Measurements from ENCODE around the gene ATF3.
"Not testable (repeated sequence)": the region's sequence is repeated elsewhere in the genome, so short reads cannot be mapped to it uniquely, and the experiment has no call there.

ATF3 gene

GRCh38 chr1:212652609-212653008 is 44.0 kb downstream of the ATF3 start:
- no peak for ATAC-seq
- no peak for TF ChIP-seq POU6F1 (CRISPR knock-in tag; IDR thresholded peaks at IDR 0.05; ENCODE audit: borderline replicate concordance, low read depth)
- TF ChIP-seq CSDC2 (CRISPR knock-in tag; IDR thresholded peaks at IDR 0.05), result no peak
- no peak for TF ChIP-seq ZFP3 (CRISPR knock-in tag; IDR thresholded peaks at IDR 0.05)
- TF ChIP-seq CREB5 (CRISPR knock-in tag; IDR thresholded peaks at IDR 0.05; ENCODE audit: low read depth), result no peak
- TF ChIP-seq PATZ1 (CRISPR knock-in tag; IDR thresholded peaks at IDR 0.05; ENCODE audit: borderline replicate concordance), result no peak

GRCh38 chr1:212655668-212656440 is 47.3 kb downstream of the ATF3 start:
- no peak for ATAC-seq
- TF ChIP-seq CSDC2 (CRISPR knock-in tag; IDR thresholded peaks at IDR 0.05) (no peak), GLIS3 (CRISPR knock-in tag; IDR thresholded peaks at IDR 0.05) (no peak), CREB5 (CRISPR knock-in tag; IDR thresholded peaks at IDR 0.05; ENCODE audit: low read depth) (no peak), ZNF8 (CRISPR knock-in tag; IDR thresholded peaks at IDR 0.05) (no peak)

- TF ChIP-seq GLIS3 (CRISPR knock-in tag; IDR thresholded peaks at IDR 0.05) (no peak), ZNF565 (CRISPR knock-in tag; conservative IDR thresholded peaks at IDR 0.05; ENCODE audit: low read depth) (no peak), RARB (CRISPR knock-in tag; IDR thresholded peaks at IDR 0.05) (no peak), CREB5 (CRISPR knock-in tag; IDR thresholded peaks at IDR 0.05; ENCODE audit: low read depth) (no peak), CSRNP3 (CRISPR knock-in tag; IDR thresholded peaks at IDR 0.05) (no peak), ARNTL (CRISPR knock-in tag; IDR thresholded peaks at IDR 0.05; ENCODE audit: borderline replicate concordance, low read depth) (no peak), TCF4 (CRISPR knock-in tag; IDR thresholded peaks at IDR 0.05; ENCODE audit: borderline replicate concordance) (no peak), ZNF8 (CRISPR knock-in tag; IDR thresholded peaks at IDR 0.05) (no peak), ESRRG (CRISPR knock-in tag; IDR thresholded peaks at IDR 0.05) (no peak), ZC3H10 (CRISPR knock-in tag; IDR thresholded peaks at IDR 0.05) (no peak), PATZ1 (CRISPR knock-in tag; IDR thresholded peaks at IDR 0.05; ENCODE audit: borderline replicate concordance) (no peak), OSR1 (CRISPR knock-in tag; IDR thresholded peaks at IDR 0.05) (no peak), TOX (CRISPR knock-in tag; IDR thresholded peaks at IDR 0.05; ENCODE audit: borderline replicate concordance) (no peak), ZFP30 (CRISPR knock-in tag; IDR thresholded peaks at IDR 0.05) (no peak), ZFP3 (CRISPR knock-in tag; IDR thresholded peaks at IDR 0.05) (no peak), PPARA (CRISPR knock-in tag; IDR thresholded peaks at IDR 0.05; ENCODE audit: borderline replicate concordance) (no peak), SNAI2 (CRISPR knock-in tag; IDR thresholded peaks at IDR 0.05) (no peak), ZNF70 (CRISPR knock-in tag; IDR thresholded peaks at IDR 0.05) (no peak), POU6F1 (CRISPR knock-in tag; IDR thresholded peaks at IDR 0.05; ENCODE audit: borderline replicate concordance, low read depth) (no peak)
- no peak for ATAC-seq
These were observed 48.2 kb downstream of the ATF3 start for GRCh38 chr1:212656730-212657129.

GRCh38 chr1:212658250-212658649 is 49.7 kb downstream of the ATF3 start:
- not testable (repeated sequence) for ATAC-seq

Data from SK-N-SH treated with all-trans-retinoic acid at 6 μM for 48 hours (cell line).